GM12891 (cell line): ENCODE results near the gene ATP11A.

Experiments
- POLR2A ChIP-seq: IDR thresholded peaks from 2 replicates; pipeline ENCODE4 v1.6.1; 2011; ENCODE audit warnings: low read depth, low read length, control low read depth
- POLR2AphosphoS5 ChIP-seq: IDR thresholded peaks from 2 replicates; pipeline ENCODE4 v1.6.1; 2011; ENCODE audit warnings: low read depth, low read length, control low read depth
- POU2F2 ChIP-seq: IDR thresholded peaks from 2 replicates; pipeline ENCODE4 v1.6.1; 2011; ENCODE audit warnings: low read depth, mild to moderate bottlenecking, control low read depth, low read length, moderate library complexity
- SPI1 ChIP-seq: IDR thresholded peaks from 2 replicates; pipeline ENCODE4 v1.6.1; 2011; ENCODE audit warnings: low read depth, low read length, control low read depth
- TAF1 ChIP-seq: IDR thresholded peaks from 2 replicates; pipeline ENCODE4 v1.6.1; 2011; ENCODE audit warnings: low read depth, low read length, control low read depth

DNA sequence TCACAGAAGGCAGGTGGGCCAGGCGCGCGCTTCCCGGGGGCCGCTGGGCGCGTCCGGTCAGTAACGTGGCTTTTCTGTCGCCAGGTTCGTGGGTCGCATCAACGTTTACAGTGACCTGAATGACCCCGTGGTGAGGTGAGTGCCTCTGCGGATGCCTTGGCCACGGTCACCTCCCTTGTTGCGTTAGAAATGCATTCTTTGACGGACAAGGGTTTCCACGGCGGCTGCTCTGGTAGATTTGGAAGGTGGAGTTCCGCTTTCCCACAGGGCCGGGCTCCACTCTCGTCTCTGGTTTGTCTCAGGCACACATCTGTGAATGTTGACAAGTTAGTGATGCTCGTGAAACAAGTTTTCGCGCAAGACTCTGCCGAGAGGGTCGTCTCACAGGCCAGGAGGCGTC lies 130.0 kb downstream of the ATP11A start:
- TF ChIP-seq TAF1 (no peak), SPI1 (no peak), POLR2AphosphoS5 (no peak), POLR2A (no peak), POU2F2 (no peak)
